Body of pancreas (tissue), 4 donors: Measurements from ENCODE around the gene BET1.

Experiments used
- POLR2A ChIP-seq, 3 donors: fragments of 450-650 bp; IDR thresholded peaks; one replicate each; pipeline ENCODE4 v1.6.1; 2016; ENCODE audit warnings: antibody characterized with exemption in 3 of 3, mild to moderate bottlenecking in 2 of 3
- TF ChIP-seq, protein P1 (sequence below), 7 experiments: fragments of 450-650 bp in 4 of 7; fragments of 200-600 bp in 3 of 7; sonication (generic) in 3 of 7; IDR thresholded peaks; one replicate each; pipeline ENCODE4 v1.5.1; 2016 to 2019; ENCODE audit warnings: antibody characterized with exemption in 7 of 7

DNA sequence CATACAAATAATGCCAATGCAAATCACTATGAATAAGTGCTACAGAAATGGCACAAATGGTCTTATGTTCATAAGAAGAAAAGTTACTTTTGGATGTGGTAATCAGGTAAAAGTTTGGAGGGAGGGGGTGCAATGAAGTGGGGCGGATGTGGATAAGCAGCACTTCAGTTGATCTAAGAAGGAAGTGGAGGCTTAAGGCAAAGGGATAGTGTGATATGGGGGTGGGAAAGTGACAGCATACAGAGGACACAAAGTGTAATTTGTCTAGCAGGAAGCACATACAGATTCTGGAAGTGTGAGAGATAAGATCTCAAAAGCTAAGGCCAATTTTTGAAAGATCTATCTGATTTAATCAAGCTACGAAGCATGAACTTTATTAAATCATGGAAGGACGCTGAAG, 6.3 kb downstream of the BET1 start:
- TF ChIP-seq, protein P1, sequence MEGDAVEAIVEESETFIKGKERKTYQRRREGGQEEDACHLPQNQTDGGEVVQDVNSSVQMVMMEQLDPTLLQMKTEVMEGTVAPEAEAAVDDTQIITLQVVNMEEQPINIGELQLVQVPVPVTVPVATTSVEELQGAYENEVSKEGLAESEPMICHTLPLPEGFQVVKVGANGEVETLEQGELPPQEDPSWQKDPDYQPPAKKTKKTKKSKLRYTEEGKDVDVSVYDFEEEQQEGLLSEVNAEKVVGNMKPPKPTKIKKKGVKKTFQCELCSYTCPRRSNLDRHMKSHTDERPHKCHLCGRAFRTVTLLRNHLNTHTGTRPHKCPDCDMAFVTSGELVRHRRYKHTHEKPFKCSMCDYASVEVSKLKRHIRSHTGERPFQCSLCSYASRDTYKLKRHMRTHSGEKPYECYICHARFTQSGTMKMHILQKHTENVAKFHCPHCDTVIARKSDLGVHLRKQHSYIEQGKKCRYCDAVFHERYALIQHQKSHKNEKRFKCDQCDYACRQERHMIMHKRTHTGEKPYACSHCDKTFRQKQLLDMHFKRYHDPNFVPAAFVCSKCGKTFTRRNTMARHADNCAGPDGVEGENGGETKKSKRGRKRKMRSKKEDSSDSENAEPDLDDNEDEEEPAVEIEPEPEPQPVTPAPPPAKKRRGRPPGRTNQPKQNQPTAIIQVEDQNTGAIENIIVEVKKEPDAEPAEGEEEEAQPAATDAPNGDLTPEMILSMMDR (IDR thresholded peaks at IDR 0.05): no peak
- no peak for TF ChIP-seq POLR2A (IDR thresholded peaks at IDR 0.05)
